ENCODE results near the gene PI4KA.

- TF ChIP-seq GLIS3 (CRISPR knock-in tag; IDR thresholded peaks at IDR 0.05) (no peak), BACH2 (CRISPR knock-in tag; IDR thresholded peaks at IDR 0.05; ENCODE audit: borderline replicate concordance) (no peak), CSRNP3 (CRISPR knock-in tag; IDR thresholded peaks at IDR 0.05) (no peak), ZFP3 (CRISPR knock-in tag; IDR thresholded peaks at IDR 0.05) (no peak), ISL1 (CRISPR knock-in tag; IDR thresholded peaks at IDR 0.05) (no peak), RARB (CRISPR knock-in tag; IDR thresholded peaks at IDR 0.05) (no peak), ZFP30 (CRISPR knock-in tag; IDR thresholded peaks at IDR 0.05) (no peak), SNAI2 (CRISPR knock-in tag; IDR thresholded peaks at IDR 0.05) (no peak), ARNTL (CRISPR knock-in tag; IDR thresholded peaks at IDR 0.05; ENCODE audit: borderline replicate concordance, low read depth) (no peak), ESRRG (CRISPR knock-in tag; IDR thresholded peaks at IDR 0.05) (no peak)
These were observed 96.3 kb downstream of the PI4KA start for GRCh38 chr22:20762233-20762796.

All from SK-N-SH treated with all-trans-retinoic acid at 6 μM for 48 hours (cell line).